Activated CD4-positive, alpha-beta T cell treated with anti-CD3 and anti-CD28 coated beads, Interleukin-2, amount 50 U/mL, for 24 hours (primary cell): ENCODE measurements around the gene FAS.
A peak's percentile ranks its signal among the peaks of the same experiment; 100 is the strongest.

Experiments used
- DNase-seq, 2 donors: peaks; one replicate each; pipeline ENCODE4 v3.0.0-alpha.2; 2020; ENCODE audit warnings: low read depth in 1 of 2, low spot score in 1 of 2

The FAS gene

DNA sequence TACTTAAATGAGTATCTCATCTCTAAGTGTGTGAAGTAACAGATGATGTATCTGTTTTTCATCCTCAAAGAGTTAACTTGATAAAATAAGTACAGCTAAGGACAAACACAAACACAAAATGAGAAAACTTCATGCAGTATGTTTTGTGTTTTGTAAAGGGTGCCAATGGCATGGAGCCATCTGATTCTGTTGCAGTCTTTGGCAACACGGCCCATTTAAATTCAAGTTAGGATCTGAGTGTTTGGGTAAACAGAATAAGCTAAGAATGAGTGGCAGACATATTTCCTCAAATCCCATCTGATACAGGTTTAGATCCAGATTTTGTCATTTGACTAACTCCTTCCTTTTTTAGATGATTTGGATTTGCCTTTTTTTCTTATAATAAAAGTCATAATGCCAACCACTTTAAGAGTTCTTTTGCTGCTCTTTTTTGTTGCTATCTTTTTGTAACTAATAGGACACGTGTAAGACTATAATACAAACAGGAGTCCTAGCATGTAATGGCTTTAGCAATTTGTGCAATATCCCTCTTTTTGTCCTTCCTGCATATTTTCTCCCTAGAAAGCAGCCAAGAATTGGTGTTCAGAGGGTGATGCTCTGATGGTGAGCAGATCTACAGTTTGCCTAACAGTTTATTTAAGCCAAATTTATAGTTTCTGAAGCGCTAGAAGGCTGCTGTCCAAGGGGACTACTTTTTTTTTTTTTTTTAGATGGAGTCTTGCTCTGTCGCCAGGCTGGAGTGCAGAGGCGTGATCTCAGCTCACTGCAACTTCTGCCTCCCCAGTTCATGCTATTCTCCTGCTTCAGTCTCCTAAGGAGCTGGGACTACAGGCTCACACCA, 19.2 kb upstream of the FAS start:
- no peak for DNase-seq

DNA sequence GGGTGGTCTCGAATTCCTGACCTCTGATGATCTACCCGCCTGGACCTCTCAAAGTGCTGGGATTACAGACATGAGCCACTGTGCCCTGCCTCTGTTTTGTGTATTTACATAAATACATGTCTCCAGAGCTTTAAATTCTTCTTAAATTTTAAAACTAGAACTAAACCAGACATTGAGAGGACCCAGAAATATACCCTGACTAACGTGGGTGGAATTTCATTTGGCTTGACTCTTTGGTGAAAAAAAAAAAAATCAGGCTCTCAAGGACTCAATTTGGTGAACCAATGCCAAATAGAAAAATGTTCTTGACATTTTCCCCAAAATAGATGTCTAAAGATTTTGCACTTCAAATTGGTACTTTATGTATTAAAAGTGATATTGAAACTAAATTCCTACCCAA, 16.6 kb upstream of the FAS start:
- DNase-seq: no peak

DNA sequence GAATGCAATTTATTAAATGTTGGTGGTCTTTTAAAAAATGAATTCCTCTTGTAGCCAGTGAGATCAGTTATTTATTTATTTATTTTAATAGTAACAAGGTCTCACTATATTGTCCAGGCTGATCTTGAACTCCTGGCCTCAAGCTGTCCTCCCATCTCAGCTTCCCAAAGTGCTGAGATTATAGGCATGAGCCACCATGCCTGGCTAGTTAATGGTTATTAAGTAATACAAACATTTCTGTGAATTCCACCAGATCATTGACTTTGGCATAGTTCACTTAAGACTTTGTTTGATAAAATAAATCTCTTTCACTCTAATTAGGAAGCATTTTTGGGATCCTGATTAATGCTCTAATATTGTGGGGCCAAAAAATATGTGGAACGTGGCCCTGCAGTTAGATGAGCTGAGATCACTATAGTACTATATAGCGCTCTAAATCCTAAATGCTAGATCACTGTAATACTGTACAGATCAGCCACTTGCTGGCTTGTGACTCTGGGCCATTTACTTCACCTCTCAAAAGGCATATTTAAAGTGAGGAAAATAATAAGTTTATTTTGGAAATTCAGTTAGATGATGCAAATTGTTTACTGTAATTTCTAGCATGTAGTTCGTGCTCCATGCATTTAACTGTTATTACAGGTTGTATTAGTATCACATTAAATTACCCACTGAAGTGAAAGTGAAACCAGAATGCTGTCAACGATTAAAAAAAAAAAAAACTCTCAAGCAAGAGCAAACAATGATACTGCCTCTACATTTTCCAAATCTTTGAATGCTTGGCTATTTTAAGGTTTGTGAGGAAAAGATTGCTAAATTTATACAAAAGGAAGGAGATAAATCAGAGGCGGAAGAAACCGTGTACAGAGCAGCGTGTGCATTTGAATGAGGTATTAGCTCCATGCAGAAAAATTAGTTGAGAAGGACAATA, 15.9 kb upstream of the FAS start:
- DNase-seq: no peak

DNA sequence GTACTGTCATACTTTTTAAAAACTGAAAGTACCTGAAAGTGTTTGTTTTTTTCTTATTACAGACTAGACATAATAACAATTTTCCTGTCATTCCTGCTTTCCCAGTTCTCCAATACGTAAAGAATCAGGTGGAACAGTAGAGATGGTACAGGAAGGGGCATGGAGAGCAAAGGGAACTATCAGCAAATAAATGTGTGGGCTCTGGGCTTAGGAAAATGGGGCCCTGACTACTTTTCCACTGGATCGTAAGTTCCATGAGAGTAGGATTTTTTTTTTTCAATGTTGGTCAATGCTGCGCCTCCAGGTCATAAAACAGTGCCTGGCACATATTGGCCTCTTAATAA, 15.2 kb upstream of the FAS start:
- DNase-seq: no peak

DNA sequence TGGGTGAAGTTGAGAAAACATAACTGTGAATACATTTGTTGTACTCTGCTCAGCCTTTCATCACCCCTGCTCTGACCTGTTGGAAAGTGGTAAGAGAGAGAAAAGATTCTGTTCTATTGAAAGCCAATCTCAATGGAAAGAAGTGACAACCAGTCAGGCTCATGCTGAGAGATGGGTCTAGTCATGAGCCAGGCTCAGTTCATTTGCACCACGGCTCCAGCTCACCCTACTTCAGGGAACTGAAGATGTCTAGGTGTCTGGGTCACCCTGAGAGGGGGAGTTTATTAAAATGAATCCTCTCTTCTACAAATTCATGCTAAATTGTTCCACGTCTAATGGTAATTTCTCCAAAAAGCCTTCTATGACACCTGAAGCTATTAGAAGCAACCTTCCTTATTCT, 12.1 kb upstream of the FAS start:
- no peak for DNase-seq

DNA sequence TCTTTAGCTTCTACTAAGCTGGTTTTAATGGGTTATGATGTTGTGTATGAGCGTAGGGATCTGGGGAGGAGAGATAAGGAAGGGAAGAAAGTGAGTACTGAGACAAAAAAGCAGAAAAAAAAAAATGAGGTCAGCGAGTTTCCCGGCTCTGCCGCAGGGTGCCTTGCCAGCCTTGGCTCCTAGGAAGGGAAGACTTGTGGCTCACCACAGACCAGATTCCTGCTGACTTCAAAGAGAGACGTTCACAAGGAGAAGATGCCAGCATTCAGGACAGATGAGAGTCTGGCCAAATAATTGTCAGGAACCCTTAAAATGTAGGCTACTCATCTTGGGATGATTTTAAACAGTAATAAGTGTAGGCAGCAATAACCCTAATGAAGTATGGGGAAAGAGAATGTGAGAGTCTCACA, 11.4 kb upstream of the FAS start:
- DNase-seq: no peak

DNA sequence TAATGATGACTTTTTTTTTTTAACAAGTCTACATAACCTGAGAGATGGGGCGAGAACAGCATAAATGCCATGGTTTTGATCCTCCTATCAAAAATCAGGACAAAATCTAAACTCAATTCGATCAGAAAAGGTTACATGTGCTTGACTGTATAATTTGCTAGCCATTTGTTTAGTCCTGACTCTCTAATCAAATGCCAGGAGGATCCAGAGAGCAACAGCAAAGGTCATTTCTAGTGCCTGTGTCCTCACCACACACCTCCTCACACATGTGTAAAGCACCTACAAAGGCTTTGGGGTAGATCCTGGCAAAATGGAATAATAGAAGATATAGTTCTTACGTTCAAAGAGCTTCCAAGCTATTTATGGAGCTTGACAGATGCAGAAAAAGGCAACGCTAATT, 11.0 kb upstream of the FAS start:
- DNase-seq: no peak

DNA sequence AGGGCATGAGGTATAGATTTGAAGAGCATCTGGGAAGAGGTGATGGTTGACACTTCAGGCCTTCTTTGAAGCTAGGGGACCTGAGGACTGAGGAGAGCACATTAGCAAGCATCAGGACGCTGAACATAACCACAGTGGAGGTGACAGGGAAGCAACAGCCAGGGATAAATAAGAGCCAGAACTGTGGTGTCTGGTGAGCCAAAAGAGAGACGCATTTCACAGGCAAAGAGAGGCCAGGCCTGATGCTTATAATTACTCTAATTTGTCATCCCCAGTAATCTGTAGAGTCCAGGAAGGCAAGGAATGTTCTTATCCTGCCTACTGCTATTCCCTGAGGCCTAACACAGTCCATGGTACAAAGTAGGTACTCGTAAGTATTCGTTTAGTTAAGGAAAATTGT, 10.4 kb upstream of the FAS start:
- DNase-seq: no peak

DNA sequence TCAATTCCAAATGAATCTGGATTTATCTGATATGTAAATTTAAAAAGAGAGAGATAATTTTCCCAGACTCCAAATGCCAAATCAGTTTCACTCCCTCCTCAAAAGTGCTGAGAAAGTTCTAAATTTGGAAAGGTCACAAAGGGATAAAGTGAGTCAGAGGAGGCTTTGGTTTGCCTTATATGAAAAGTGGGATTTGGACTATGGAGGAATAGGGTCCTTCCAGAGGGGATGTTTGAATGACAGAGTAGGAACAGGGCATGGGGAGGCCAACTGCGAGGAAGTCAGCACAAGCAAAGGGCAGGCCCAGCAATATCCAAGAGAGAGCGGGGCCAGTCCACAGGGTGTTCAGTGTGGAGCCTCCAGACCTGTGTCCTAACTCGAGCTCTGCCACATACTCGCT, 9.8 kb upstream of the FAS start:
- no peak for DNase-seq

DNA sequence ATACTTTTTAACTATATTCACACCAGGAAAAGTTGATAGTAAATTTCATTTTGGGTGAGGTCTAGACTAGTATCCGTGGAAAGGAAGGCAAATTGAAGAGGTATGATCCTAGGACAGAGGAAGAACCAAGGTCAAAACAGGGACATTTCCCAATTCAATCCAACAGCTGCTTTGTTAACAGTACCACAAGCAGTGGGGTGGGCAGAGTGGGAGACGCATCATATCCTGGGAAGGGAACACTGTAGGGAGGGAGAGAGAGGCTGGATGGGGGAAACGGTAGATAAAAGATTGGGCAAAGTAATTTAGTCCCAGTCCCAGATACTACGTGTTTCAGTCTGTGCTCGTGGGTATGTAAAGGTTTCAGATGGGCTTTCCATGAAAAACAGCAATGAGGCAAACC, 9.2 kb upstream of the FAS start:
- DNase-seq: no peak

DNA sequence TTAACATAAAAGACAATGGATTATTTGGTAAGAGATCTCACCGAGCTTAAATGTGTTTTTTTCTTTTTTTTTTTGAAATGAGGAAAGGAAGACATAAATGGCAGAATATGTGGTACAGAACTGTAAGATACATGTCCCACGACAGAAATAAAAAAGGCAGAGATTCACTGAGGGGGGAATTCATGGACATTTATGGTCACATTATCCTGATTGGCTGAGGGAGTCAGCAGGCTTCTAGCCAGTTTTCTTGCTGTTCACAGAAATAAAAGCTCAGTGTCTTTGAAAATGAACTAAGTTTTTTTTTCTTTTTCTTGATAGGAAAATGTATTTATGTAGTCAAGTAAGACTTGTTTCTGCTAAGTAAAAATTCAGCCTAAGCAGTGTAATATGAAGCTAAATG, 8.2 kb upstream of the FAS start:
- DNase-seq: no peak

DNA sequence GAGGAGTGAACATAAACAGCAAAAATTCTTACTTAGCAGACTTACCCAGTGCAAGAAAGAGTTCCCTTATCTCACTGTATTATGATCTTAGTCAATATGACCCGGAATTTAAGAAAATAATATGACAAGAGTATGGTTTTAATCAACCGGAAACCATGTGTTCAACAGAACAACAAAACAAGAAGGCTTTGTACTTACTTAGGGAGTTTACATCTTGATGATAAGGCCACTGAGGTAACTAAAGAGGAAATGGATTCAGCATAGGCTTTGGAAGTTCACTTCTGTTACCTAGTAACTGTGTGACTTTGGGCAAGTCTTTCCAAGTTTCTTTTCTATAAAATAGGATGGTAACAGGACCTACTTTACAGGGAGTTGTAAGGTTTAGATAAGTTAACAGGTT, 7.4 kb upstream of the FAS start:
- no peak for DNase-seq

DNA sequence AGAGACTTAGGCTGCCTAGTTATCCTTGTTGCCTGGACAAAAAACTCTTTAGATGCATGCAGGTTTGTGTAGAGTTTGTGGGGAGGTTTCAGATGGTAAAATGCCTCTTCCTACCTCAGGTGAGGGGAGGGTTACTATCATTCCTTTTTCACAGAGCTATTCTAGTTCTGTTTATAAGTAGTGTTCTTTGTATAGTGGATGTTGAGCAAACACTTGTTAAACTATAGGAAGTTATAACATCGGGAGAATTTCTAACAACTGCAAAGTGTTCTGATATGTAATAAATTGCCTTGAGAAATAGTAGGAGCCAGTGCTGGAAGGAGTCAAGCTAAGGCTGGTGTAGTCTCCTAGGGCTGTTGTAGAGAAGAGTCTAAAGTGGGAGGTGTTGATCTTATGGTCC, 6.7 kb upstream of the FAS start:
- no peak for DNase-seq

DNA sequence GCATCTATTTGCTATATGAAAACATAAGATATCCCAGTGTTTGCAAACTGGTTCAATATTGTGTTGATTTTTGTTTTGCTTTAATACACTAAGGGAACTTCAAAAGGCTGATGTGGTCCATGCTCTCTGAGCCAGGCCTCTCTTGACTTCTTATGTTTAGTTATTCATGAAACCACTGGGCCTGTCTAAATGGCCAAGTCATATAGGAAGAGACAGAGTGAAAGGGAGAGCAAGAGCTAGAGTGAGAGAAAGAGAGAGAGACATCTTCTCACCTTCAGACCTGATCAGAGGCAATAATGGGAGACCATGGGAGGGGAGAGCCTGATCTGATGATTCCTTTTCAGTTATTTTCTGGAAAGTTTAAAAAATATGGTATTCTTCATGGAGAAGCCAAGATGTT, 6.1 kb upstream of the FAS start:
- no peak for DNase-seq

DNA sequence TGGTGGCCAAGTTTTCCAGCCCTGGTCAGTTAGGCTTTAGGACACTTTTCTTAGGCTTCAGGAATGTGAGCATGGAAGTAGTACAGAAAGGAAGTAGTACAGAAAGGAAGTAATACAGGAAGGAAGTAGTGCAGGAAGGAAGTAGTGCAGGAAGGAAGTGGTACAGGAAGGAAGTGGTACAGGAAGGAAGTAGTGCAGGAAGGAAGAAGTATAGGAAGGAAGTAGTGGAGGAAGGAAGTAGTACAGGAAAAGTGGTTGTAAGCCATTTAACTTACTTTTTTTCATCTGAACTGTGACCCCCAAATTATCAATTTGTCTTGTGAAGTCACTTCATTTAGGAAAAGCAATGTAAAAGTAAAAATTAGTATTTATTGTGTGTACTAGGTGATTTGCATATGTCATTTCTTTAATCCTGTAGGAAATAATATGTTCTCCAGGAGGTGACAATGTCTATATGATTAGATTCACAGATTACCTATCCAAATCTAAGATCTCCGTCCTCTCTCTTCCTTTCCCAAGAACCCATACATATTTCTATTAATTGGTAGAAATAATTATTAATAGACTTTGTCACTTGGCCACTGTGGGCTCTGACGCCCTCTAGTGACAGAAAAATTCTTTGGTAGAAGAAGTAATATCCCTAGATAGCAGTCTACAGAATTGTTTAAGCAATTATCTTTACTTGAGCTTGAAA, 3.9 kb upstream of the FAS start:
- no peak for DNase-seq

DNA sequence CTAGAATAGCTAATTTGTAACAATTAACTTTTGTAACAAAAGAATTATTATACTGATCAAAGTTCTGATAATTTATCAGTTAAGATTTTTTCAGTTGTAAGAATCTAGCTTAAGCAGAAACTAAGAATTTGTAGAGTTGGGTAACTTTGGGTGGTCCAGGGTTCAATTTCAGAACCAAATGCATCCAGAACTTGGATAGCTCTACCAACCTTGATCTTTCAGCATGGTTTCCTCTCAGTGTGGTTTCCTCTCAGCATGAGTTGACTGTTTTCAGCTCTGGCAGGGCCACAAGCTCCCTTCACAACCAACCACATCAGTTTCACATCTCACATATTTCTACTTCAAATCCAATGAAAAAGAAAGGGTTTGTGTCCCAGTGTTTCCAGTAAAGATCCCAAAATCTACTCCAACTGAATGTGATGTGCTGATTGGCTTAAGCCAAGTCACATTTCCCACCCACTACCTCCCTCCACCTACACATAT, 3.3 kb upstream of the FAS start:
- no peak for DNase-seq

DNA sequence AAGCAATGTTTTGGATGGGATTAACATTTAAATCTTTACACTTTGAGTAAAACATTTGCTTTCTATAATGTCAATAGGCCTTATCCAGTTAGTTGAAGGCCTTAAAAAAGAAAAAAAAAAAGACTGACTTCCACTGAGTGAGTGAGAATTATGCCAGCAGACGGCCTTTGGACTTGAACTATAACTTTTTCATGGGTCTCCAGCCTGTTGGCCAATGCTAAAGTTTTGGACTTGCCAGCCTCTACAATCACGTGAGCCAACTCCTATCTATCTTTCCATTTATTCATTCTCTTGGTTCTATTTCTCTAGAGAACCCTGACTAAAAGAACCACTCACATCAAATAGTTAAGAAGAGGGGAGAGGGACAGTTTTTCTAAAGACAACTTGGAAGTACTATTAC, 2.8 kb upstream of the FAS start:
- no peak for DNase-seq

DNA sequence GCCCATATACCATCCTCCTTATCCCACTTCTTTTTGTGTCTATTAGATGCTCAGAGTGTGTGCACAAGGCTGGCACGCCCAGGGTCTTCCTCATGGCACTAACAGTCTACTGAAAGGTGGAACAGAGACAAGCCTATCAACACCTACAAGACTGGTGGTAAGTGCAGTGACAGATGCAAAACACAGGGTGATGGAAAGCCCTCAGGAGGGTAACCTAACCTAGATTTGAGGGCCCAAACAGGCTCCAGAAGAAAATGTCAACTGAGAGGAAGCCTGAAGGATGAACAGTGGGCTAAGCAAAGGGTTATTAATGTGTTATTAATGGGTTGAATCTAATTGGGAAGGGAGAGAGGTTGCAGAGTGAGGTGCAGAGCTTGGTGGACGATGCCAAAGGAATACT, 1.2 kb upstream of the FAS start:
- DNase-seq: no peak

DNA sequence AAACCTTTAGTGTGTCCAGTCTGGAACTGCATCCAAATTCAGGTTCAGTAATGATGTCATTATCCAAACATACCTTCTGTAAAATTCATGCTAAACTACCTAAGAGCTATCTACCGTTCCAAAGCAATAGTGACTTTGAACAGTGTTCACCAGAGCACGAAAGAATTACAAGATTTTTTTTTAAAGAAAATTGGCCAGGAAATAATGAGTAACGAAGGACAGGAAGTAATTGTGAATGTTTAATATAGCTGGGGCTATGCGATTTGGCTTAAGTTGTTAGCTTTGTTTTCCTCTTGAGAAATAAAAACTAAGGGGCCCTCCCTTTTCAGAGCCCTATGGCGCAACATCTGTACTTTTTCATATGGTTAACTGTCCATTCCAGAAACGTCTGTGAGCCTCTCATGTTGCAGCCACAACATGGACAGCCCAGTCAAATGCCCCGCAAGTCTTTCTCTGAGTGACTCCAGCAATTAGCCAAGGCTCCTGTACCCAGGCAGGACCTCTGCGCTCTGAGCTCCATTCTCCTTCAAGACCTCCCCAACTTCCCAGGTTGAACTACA, 694 bp upstream of the FAS start:
- DNase-seq: no peak

DNA sequence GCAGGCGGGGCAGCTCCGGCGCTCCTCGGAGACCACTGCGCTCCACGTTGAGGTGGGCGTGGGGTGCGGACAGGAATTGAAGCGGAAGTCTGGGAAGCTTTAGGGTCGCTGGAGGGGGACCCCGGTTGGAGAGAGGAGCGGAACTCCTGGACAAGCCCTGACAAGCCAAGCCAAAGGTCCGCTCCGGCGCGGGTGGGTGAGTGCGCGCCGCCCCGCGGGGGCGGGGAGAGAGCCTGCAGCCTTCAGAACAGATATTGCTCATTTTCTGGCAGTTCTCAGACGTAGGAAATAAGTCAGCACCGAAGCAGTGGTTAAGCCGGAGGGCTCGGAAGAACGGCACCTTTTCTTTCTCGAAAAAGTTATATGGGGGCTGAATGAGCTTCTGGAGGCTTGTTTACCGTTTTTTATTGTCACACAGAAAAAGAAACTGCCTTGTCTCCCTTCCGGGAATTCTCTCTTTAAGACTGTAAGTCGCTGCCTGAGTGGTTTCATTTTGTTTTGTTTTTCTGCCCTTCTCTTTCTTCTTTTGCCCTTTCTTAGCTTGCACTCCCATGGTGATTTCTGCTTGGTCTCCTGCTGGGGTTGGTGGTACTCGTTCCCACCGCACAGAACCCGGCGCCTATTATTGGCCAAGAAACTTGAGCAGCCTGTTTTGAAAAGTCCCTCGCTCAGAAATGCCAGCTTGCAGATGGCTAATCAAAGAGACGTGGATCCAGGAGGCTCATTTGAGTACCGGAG, 732 bp downstream of the FAS start:
- DNase-seq: peak; percentile 55 to 62

DNA sequence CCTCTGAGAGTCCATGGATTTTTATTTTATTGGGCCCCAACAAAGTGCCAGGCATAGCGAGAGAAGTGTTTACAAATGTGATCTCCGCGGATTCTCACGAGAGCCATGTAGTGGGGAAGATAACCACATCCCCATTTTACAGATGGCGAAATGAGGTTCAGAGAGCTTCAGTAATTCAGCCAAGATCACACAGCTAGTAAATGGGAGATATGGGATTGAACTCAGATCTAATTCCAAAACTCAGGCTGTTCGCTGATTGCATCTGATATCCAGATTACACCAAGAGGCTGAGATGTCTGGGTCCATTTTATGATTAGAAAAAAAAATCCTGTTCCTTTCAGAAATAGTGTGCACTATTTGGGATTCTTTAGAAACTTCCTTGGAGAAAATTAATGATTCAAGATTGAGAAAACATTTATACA, 1.3 kb downstream of the FAS start:
- no peak for DNase-seq
